HG03139 (cell line): ENCODE results near the gene LRCH3.
A peak's percentile ranks its signal among the peaks of the same experiment; 100 is the strongest.

ENCODE experiments used
- ATAC-seq: cut with Tn5 transposase; IDR thresholded peaks from one replicate; pipeline ENCODE4 v1.9.1; 2021; ENCODE audit not compliant: unreplicated experiment

LRCH3 gene

DNA sequence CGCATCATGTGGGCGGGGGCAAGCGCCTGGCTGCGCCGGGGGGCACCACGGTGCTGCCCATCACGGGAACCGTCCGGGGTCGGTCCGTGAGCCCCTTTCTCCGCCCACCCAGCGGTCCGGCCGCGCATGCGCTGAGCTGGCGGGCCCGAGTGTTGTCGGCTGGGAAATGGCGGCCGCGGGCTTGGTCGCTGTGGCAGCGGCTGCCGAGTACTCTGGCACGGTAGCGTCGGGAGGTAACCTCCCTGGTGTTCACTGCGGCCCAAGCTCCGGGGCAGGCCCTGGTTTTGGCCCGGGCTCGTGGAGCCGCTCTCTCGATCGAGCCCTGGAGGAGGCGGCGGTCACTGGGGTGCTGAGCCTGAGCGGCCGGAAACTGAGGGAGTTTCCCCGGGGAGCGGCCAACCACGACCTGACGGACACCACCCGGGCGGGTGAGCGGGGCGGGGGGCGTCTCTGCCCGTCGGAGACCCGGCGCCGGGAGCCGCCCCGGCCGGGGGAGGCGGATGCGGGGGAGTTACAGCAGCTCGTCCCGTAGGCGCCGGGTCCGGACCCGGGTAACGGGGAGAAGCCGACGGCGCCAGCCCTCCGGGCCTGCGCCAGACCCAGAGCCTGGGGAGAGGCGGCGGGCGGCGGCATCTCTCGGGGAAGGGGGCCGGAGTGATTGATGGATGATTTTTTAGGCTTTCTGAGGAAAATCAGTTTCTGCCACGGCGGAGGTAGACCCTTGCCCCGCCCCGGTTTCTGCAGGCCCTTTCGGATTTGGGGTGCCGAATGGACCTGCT is at the start of gene LRCH3:
Gene LRCH3, plus strand, starts transcription at position 142 of the 779 bp plus-strand sequence. Its CDS starts 25 bp downstream, at position 167.
- ATAC-seq = peak; percentile 74

DNA sequence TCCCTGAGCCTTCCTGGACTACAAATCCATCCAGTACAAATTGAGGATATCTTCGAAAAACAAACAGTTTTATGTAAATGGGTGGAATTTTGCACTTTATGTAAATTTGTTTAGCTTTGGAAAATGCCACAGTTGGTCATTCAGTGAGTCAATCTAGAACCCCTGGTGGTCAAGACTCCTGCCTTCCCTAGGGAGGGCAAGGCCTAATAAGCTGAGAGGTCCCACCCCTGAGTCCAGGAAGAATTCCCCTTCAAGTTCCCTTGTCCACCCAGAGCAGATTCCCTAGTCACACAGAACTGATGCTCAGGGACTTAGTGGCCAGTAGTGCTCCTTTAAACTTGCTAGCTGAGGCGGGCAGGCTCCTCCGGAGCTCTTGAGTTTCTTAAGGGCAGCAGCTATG is 48.3 kb upstream of the LRCH3 start:
- ATAC-seq = no peak

DNA sequence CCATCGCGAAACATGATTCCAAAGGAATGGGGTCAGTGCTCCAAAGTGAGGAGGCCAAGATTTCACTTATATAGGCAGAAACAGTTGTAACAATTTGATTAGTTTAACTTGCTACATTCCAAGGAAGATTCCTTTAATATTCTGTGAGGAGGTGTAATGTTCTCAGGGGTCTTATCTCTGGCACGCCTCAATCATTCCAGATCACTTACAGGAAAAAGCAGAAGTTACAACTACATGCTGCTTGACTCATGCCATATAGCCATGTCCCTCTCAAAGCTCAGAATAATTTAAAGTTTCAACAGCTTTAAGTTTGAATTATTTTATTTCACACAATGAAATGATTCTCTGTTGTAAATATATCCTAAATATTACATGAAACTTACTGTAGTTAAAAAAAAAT is 44.8 kb upstream of the LRCH3 start:
- ATAC-seq = no peak

DNA sequence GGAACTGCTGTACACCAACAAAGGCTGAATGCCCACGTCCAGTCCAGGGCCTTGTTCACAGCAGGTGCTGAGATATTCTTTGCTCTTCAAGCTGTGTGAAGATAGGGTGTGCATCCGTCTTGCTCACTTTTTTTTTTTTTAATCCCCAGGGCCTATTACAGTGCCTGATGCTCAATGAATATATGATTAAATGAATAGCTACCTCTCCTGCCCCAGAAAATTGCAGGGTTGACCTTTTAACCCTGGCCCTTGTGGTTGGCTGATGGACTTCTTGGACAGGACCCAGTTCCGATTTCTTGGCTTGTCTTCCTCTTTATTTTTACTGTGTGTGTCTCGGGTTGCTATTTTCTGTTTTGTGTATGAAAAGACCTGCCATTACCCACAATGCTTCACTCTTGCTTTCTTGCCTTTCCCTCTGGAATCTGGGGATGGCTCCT is 44.2 kb upstream of the LRCH3 start:
- no peak for ATAC-seq

DNA sequence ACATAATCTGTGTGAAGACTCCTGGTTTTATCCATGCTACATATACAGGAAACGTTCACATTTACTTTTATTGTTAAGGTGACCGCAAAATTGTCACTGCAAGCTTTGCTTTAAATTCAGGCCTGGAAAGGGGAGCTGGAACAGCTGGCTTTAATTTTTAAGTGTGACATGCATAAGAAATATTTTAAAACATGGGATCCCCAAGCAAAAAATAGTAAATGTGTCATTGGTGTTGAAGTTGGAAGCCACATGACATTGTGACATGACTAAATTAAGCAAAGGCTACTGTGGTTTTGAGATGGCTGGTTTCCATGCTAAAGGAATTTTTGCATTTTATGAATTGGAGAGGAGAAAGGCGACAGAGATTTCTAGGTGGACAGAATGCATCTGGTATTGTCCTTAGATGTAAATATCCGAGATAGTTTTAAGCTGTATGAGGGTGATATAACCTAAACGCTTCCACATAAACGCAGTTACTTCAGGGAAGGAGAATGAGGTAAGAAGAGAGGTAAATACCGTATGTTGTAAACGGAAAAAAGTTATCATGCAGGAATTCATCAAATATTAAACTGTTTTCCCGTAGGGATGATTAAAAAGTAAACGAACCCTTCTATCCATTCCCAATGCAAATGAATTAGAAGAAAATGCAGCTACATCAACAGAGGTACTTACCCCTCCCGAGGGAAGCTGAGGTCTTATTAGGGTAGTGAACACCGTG is 42.3 kb upstream of the LRCH3 start:
- ATAC-seq = no peak

DNA sequence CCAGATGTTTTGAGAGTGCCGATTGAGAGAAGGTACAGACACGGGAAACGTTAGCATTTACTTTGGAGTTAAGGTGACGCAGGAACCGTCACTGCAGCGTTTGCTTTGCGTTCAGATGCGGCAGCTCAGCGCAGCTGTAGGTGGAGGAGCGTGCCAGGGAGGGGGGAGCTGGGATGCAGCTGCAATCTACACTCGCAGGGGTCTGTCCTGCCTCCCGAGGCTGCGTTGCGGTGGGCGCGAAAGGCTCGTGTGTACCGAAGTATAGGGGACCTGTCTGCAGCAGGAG is 41.8 kb upstream of the LRCH3 start:
- ATAC-seq = peak; percentile 18

DNA sequence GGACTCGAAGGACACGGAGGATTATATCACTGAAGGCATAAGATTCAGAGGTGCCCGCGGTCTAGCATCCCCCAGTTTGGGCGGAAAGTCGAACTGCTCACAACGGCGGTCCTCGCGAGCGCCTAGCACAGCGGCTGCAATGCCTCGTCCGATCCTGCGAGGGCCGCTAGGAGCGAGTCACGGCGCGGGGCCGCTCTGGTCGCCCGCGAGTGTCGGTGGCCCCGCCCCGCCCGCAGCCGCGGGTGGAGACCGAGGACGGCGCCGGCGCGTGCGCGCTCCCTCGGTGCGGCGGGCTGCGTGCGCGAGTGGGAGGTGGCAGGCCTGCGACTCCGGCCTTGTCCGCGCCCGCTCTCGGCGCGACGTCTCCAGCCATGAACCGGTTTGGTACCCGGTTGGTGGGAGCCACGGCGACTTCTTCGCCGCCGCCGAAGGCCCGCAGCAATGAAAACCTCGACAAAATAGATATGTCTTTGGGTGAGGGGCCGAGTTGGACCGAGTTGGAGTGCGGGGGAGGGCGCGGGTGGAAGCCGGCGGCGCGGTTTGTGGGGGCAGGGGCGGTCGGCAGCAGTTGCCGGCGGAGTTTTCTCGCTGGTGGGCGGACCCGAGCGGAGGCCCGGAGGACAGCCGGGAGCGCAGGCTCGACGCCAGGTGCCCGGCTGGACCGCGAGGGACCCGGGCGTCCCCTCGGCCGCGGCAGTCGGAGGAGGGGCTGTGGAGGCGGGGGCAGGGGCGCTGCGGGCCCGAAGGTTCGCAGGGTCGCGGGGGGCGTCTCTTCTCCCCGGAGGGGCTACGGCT is 41.3 kb upstream of the LRCH3 start, which contains the start of gene FYTTD1:
Gene FYTTD1, plus strand, starts transcription at position 283 of the 795 bp plus-strand sequence. Its CDS starts 89 bp downstream, at position 372.
- ATAC-seq = peak; percentile 72

DNA sequence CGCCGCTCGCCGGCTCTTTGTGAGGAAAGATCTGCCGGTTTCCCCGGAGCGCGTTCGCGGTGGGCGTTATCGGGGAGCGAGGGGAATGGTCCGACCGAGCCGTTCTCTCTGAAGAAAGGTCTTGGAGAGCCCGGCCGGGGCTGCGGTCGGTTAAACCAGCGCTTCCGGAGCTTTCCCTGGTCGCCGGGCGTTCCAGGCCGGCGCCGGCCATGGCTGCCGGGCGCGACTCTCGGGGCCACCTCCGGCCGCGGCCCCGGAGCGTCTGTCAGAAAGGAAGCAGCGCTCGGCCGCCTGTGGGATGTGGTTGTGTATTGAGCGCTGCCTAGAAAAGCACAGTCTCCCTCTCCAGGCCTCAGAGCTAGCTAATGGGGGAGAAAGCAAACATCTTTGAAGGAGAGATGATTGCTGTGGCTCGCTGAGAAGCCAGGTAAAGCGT is 40.6 kb upstream of the LRCH3 start:
- peak; percentile 42 for ATAC-seq

DNA sequence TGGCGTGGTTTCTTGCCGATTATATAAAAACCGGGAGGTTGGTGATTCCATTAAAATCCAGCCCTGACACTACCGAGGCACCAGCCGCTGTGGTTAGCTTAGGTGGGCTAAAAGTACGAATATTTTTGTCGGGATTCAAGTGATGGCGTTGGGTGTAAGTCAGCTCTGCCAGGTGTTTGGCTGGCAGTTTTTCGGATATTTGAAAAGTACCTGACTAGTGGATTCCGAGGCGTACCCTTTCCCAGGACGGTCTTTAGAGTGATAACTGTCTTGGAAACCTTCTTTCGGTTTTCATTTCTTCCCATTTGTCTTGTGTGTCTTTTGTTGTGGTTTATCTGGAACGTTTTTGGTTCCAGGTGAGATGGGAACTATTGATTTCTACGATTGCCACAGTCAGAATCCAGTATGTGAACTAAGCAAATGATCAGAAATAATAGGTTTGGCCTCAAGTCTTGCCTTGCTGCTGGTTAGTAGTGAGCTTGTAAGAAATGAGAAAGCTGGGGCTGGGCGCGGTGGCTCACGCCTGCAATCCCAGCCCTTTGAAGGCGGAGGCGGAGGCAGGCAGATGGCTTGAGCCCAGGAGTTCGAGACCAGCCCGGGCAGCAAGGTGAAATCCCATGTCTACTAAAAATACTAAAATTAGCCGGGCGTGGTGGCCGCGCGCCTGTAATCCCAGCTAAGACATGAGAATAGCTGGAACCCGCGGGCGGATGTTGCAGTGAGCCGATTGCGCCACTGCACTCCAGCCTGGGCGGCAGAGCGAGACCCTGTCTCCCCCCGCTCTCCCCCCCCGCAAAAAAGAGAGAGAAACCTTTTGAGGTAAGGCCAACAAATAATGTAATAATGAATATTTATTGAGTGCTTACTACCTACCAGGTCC is 40.0 kb upstream of the LRCH3 start:
- ATAC-seq = no peak

DNA sequence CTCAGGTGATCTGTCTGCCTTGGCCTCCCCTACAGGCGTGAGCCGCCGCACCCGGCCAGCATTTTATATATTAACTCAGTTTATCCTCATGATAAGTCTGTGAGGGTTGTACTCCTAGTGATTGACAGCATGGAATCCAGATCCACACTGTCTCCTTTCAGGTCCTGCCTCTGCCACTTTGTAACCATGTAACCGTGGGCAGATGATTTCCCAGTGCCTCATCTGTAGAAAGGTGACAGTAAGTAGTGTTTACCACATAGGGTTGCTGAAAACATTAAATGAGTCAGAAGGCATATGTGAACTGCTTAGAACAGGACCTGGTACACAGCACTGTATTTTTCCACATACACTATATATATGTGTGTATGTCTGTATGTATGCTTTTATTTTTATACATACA is 38.9 kb upstream of the LRCH3 start:
- no peak for ATAC-seq

DNA sequence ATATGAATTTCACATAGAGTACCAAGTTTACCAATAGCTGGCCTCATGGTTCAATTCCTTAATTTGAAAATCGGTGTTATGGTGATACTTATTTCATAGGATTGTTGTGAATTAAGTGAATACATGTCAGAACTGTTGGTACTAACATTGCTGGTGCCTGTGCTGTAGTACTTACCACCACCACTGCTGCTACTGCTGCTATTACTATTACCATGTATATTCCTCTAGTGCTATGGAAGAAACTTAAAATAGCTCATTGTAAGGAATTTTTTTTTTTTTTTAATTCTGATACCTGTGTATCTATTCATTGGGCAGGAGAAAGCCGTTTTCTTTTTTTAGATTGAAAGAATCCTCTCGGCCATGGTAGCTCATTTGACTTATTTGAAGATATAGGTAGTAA is 37.8 kb upstream of the LRCH3 start:
- no peak for ATAC-seq

DNA sequence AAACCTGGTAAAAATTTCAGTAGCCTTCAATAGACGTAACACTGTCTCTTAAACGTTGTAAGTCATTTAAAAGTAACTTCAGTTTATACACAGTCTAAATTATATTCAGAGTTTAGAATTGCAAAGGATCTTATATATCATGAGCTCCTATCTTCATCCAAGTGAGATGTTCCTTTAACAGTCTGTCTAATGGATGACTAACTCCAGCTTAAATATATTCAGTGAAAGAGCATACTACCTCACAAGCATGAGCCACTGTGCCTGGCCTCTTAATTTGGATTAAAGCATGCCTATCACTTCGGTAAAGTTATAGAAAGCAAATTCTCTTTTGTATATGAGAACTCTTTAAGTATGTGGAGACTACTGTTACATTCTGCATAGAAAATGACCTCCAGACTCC is 34.4 kb upstream of the LRCH3 start:
- no peak for ATAC-seq

DNA sequence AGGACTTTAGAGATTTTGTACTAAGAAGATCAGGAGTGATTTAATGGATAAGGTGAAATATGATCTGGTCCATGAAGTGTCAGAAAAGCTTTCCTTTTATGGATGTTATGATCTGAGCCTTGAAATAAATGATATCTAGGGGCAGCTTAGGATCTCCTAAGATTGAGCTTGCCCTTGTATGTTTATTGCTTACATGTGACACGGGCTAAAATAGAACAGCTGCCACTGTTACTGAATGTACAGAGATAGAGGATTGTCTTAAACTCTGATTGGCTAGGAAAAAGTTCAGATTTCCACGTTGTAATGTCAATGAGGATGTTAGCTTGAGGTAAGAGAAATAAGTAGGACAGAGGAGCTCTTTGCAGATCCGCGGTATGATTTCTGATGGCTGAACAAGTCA is 32.5 kb upstream of the LRCH3 start:
- ATAC-seq = no peak

DNA sequence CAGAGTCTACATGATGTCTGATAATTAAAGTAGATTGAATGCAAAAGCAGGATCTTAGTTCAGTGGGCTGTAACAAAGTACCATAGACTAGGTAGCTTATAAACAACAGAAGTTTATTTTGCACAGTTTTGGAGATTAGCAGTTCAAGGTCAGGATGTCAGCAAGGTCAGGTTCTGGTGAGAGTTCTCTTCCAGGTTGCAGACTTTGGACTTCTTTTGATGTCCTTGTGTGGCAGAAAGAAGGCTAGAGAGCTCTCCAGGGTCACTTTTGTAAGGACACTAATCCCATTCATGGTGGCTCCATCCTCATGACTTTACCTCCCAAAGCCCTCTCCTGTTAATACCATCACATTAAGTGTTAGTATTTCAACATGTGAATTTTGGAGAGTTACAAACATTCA is 29.3 kb upstream of the LRCH3 start:
- ATAC-seq = no peak

DNA sequence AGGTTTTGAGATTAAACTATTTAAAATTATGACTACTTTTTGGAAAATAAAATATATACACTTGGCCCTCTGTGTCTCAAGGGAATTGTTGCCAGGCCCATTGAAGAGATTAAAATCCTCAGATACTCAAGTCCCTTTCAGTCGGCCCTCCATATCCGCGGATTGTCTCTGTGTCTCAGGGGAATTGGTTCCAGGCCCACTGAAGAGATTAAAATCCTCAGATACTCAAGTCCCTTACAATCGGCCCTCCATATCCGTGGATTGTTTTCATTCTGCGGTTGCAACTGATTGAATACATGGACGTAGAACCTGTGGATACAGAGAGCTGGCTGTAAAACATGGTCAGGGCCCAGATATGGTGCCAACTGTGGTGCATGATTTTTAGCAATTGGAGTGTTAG is 15.7 kb upstream of the LRCH3 start:
- ATAC-seq = no peak

DNA sequence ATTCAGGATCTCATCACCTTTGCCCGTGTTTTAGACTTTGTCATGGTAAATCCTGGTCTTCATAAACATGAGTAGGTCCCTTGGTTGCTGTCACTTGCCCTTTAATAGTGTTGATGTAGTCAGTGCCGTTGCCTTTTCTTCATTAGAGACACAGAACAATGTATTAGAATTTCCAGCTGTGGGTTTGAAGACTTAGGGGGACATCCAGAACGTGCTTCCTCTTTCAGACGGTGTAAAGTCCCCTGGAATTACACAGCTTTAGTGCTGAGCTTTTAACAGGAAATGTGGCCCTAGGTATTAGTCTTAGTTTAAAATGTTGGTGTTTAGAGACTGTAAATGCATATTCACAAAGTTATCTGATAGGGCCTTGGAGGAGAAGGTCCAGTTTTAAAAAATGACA is 8.8 kb upstream of the LRCH3 start:
- ATAC-seq = no peak

DNA sequence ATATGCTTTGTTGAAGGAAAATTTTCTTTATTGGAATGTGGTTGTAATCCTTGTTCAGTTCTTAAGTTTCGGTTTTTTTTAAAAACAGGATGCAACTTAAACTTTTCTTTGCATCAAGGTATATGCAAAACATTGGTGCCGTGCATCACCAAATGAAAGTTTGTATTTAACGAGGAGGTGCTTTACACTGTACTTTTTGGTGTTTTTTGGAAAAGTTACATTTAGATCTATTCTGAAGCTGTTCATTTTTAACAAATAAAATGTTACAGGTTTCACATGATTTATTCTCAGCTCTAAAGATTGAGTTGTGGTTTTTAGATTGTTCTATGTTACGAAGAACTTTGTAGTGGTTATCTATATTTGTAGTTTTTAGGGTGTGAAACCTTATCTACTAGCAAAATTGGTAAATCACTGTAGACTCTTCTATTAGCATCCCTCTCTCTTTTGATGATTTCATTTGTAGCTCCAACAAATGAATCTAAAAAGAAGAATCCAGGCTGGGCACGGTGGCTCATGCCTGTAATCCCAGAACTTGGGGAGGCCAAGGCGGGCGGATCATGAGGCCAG is 7.0 kb upstream of the LRCH3 start:
- no peak for ATAC-seq

DNA sequence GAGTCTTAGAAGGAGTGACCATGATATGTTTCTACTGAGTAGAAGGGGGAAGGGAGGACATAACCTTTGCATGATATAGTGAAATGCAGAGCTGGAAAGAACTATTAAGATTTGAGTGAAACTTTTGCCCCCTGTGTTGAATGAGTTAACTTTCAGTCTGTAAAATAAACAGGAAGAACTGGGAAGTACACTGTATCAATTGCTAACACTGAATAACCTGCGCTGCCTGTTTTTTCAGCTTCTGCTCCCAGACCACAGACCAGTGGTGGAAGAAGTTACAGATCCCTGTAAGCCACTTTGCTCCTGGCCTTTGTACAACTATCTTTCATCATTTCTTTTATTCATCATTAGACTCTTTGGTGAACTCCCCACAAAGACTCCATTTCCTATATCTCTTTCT is 3.6 kb upstream of the LRCH3 start:
- no peak for ATAC-seq

DNA sequence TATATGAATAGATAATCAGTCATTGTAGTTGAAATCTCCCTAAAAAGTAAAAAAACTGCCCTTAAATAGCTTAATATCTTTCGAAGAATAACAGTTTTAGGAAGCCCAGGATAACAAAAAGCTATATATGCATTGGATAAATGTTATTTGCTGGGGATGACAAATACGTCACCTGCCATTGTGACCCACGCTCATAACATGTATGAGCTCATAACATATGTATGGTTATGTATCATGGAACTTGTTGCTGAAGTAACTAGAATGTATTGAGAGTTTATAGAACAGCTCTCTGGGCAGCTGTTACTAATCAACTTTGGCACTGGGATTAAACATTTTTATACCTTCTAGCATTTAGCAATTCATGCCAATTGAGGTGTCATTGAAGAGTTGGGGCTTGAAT is 1.7 kb upstream of the LRCH3 start:
- ATAC-seq = no peak

DNA sequence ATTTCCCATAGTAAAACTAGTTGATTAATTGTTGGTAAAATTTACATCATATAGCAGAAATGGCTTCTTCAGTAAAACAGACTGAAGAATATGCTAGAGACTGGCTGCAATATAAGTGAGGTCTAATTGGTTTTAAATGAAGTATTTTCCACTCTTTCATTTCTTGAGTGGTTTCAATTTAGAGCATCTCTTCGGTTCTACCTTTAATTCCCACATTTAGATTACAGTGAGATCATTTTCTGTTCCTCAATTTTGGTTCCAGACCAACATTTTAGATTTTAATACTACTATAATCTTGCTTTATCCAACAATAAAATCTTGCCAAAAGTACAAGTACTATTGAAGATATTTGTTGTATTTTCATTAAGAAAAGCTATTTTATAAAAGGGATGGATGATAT is 1.0 kb upstream of the LRCH3 start:
- ATAC-seq = no peak
